Lower leg skin (tissue), 4 donors: ENCODE measurements around the gene TPSG1. TPM values are rescaled to one million over a fixed set of nuclear protein-coding genes. Genes with fewer than 3 reads are reported as not detected.
"Not testable (repeated sequence)": the region's sequence is repeated elsewhere in the genome, so short reads cannot be mapped to it uniquely, and the experiment has no call there.

Experiments used
- DNase-seq, 2 donors: peaks; one replicate each; pipeline ENCODE4 v3.0.0-alpha.2; 2019; ENCODE audit warnings: low spot score in 2 of 2
- H3K4me3 ChIP-seq: fragments of 200-600 bp; sonication (generic); 2 replicates; pipeline ENCODE4 v1.5.1; 2017; ENCODE audit warnings: mild to moderate bottlenecking, low read depth; ENCODE audit not compliant: poor library complexity, severe bottlenecking
- CTCF ChIP-seq, 3 donors: fragments of 450-650 bp; IDR thresholded peaks; one replicate each; pipeline ENCODE4 v1.5.1; 2016; ENCODE audit warnings: antibody characterized with exemption in 3 of 3, mild to moderate bottlenecking in 3 of 3, moderate library complexity in 2 of 3
- POLR2A ChIP-seq, 2 donors: fragments of 450-650 bp; IDR thresholded peaks; one replicate each; pipeline ENCODE4 v1.6.1; 2016 to 2017; ENCODE audit warnings: antibody characterized with exemption in 2 of 2, mild to moderate bottlenecking in 1 of 2, moderate library complexity in 1 of 2
- WGBS, 2 donors: methylation state at CpG; one replicate each; pipeline ENCODE4 v1.1.5; 2018; 5-methylcytosine and 5-hydroxymethylcytosine counted together
- intact Hi-C: fragments of 100-400 bp; cut with DNase I; formaldehyde crosslinking; loops from one replicate; pipeline ENCODE4 v1.15.0; 2023; ENCODE audit warnings: low total_unique reads
- total RNA-seq, 4 donors: library from RNA; depleted of rRNA; stranded (reverse); fragments of >200 nt; gene quantifications; one replicate each; pipeline ENCODE4 v1.1.0, GENCODE V29; 2016

TPSG1 gene
- total RNA-seq, 4 donors from 2014 or later, result 0.32 to 1.5 (median 1.1) TPM; not detected in 1

GRCh38 chr16:1199347-1200013 lies 25.6 kb downstream of the TPSG1 start:
- TF ChIP-seq CTCF (IDR thresholded peaks at IDR 0.05) (no peak), POLR2A (IDR thresholded peaks at IDR 0.05) (no peak)
- 84 to 85% methylated on average over 10 to 14 of the region's 19 CpGs for WGBS, 2 donors
- H3K4me3 ChIP-seq, result no peak overlapping the region
- DNase-seq, result no peak
- intact Hi-C loops, result no loop called here

GRCh38 chr16:1198671-1199346 lies 26.3 kb downstream of the TPSG1 start:
- H3K4me3 ChIP-seq, DNase-seq, intact Hi-C loops: not testable (repeated sequence)
- 86 to 92% methylated on average over 25 to 26 of the region's 44 CpGs for WGBS, 2 donors

GRCh38 chr16:1198194-1198593 lies 26.9 kb downstream of the TPSG1 start:
- intact Hi-C loops, result no loop called here
- 76 to 82% methylated on average over 7 to 14 of the region's 18 CpGs for WGBS, 2 donors

GRCh38 chr16:1197237-1197866 lies 27.7 kb downstream of the TPSG1 start:
- WGBS, 2 donors, result 63 to 71% methylated on average over 17 to 19 of the region's 19 CpGs
- intact Hi-C loops, result no loop called here
- TF ChIP-seq CTCF (IDR thresholded peaks at IDR 0.05), result no peak
- no peak for TF ChIP-seq POLR2A (IDR thresholded peaks at IDR 0.05)
- DNase-seq, result no peak
- H3K4me3 ChIP-seq, result no peak overlapping the region

More at GRCh38 chr16:1198194-1198593, 26.9 kb downstream of the TPSG1 start:
- no peak for DNase-seq
- no peak overlapping the region for H3K4me3 ChIP-seq
- TF ChIP-seq CTCF (IDR thresholded peaks at IDR 0.05) (no peak), POLR2A (IDR thresholded peaks at IDR 0.05) (no peak)

- TF ChIP-seq POLR2A (IDR thresholded peaks at IDR 0.05) (no peak), CTCF (IDR thresholded peaks at IDR 0.05) (no peak)
- intact Hi-C loops, result no loop called here
- DNase-seq, result no peak
- no peak overlapping the region for H3K4me3 ChIP-seq
- WGBS, 2 donors, result 61 to 70% methylated on average over 10 to 11 of the region's 11 CpGs
Measured at GRCh38 chr16:1196494-1196893, 28.6 kb downstream of the TPSG1 start.

- no peak for DNase-seq
- TF ChIP-seq POLR2A (IDR thresholded peaks at IDR 0.05), result no peak
- TF ChIP-seq CTCF (IDR thresholded peaks at IDR 0.05), result no peak
- intact Hi-C loops, result no loop called here
- 63 to 77% methylated on average over 9 to 14 of the region's 14 CpGs for WGBS, 2 donors
- H3K4me3 ChIP-seq, result no peak overlapping the region
Measured at GRCh38 chr16:1195393-1195666, 29.7 kb downstream of the TPSG1 start.
